Stomach (tissue), 19 donors: ENCODE measurements around the gene ACOT2. TPM values are rescaled to one million over a fixed set of nuclear protein-coding genes. Genes with fewer than 3 reads are reported as not detected.
"Not testable (repeated sequence)": the region's sequence is repeated elsewhere in the genome, so short reads cannot be mapped to it uniquely, and the experiment has no call there.

Source experiments
- DNase-seq, 2 donors: peaks; one replicate each; pipeline versions ENCODE4 v3.0.0 to v3.0.0-alpha.2; 2013 to 2019
- H3K27ac ChIP-seq, 5 donors: fragments of 200-600 bp in 4 of 5; sonication (generic) in 4 of 5; one replicate each; pipeline ENCODE4 v1.5.1; 2013 to 2019; ENCODE audit warnings: mild to moderate bottlenecking in 1 of 5, moderate library complexity in 1 of 5
- H3K27me3 ChIP-seq, 3 donors: fragments of 200-600 bp; sonication (generic); one replicate each; pipeline ENCODE4 v1.5.1; 2017 to 2019; ENCODE audit warnings: mixed run types in 1 of 3
- H3K36me3 ChIP-seq, 4 donors: fragments of 200-600 bp; sonication (generic); 1 replicate in 3 of 4; 2 replicates in 1 of 4; pipeline ENCODE4 v1.5.1; 2016 to 2019
- H3K4me1 ChIP-seq, 4 donors: fragments of 200-600 bp; sonication (generic); one replicate each; pipeline ENCODE4 v1.5.1; 2016 to 2019
- H3K4me3 ChIP-seq, 4 donors: fragments of 200-600 bp; sonication (generic) in 3 of 4; one replicate each; pipeline ENCODE4 v1.5.1; 2016 to 2019; ENCODE audit warnings: mild to moderate bottlenecking in 1 of 4
- H3K9me3 ChIP-seq, 4 donors: fragments of 200-600 bp; sonication (generic); one replicate each; pipeline ENCODE4 v1.5.1; 2016 to 2019
- CTCF ChIP-seq, 7 experiments: fragments of 450-650 bp in 4 of 7; fragments of 200-600 bp in 3 of 7; sonication (generic) in 3 of 7; IDR thresholded peaks; one replicate each; pipeline ENCODE4 v1.5.1; 2016 to 2019; ENCODE audit warnings: antibody characterized with exemption in 7 of 7, control low read depth in 2 of 7, mild to moderate bottlenecking in 1 of 7
- EP300 ChIP-seq: sonication (generic); formaldehyde crosslinking; IDR thresholded peaks from one replicate; pipeline ENCODE4 v1.6.1; 2017; ENCODE audit warnings: antibody characterized with exemption
- POLR2A ChIP-seq, 4 donors: fragments of 450-650 bp; IDR thresholded peaks; one replicate each; pipeline ENCODE4 v1.6.1; 2016; ENCODE audit warnings: antibody characterized with exemption in 4 of 4, control low read depth in 2 of 4, mild to moderate bottlenecking in 1 of 4, moderate library complexity in 1 of 4
- POLR2AphosphoS5 ChIP-seq, 3 donors: sonication (generic); formaldehyde crosslinking; IDR thresholded peaks; one replicate each; pipeline ENCODE4 v1.6.1; 2016; ENCODE audit warnings: antibody characterized with exemption in 3 of 3
- WGBS, 5 donors: extraction: QIAGEN DNeasy Blood & Tissue Kit in 3 of 5; methylation state at CpG; one replicate each; pipeline versions ENCODE4 v1.1.5 to v1.1.7; 2013 to 2018; 5-methylcytosine and 5-hydroxymethylcytosine counted together
- intact Hi-C: fragments of 100-400 bp; cut with DNase I; formaldehyde crosslinking; loops from one replicate; pipeline ENCODE4 v1.15.1; 2023; ENCODE audit warnings: low total_unique reads
- long read RNA-seq, 10 donors: transcript quantifications; one replicate each; lab custom pipeline, GENCODE V29; 2026
- polyA plus RNA-seq, 3 donors: library from polyadenylated mRNA; stranded (reverse); fragments of 200-250 nt; gene quantifications; one replicate each; pipeline ENCODE4 v1.2.3, GENCODE V29; 2013
- total RNA-seq, 5 donors: library from RNA; depleted of rRNA; stranded (reverse); fragments of >200 nt; gene quantifications; one replicate each; pipeline versions ENCODE4 v1.1.0 to v1.2.3, GENCODE V29; 2014 to 2016
- donor health status: healthy with polysubstance abuse.
- donor health status: Bipolar disorder and iron deficiency.
- donor health status: healthy.

ACOT2 gene
- 100 to 1,000 TPM in 1 of 5 donors, 10 to 100 TPM in 3, 1 to 10 TPM in 1; 7.5 to 247 (median 48.5) TPM for total RNA-seq
- polyA plus RNA-seq: 10 to 100 TPM; 18.6 to 26.7 (median 25.1) TPM
- long read RNA-seq, donor 1, transcript ACOT2-201 (3 exons, 1,774 nt): major isoform, 5 of 5 reads
- long read RNA-seq, donor 1, partial matches to known transcripts: 0 of 5 reads
- long read RNA-seq, donor 1, other reads (novel, unspliced or antisense): 0 of 5 reads
- long read RNA-seq, donor 2, transcript ACOT2-201 (3 exons, 1,774 nt): major isoform, 5 of 5 reads
- long read RNA-seq, donor 2, partial matches to known transcripts: 0 of 5 reads
- long read RNA-seq, donor 2, other reads (novel, unspliced or antisense): 0 of 5 reads
- long read RNA-seq, donor 3, transcript ACOT2-201 (3 exons, 1,774 nt): major isoform, 8 of 13 reads
- long read RNA-seq, donor 3, partial matches to known transcripts: 5 of 13 reads
- long read RNA-seq, donor 3, other reads (novel, unspliced or antisense): 0 of 13 reads
- long read RNA-seq, donor 4, partial matches to known transcripts: 0 of 1 reads
- long read RNA-seq, donor 4, other reads (novel, unspliced or antisense): 0 of 1 reads
- long read RNA-seq, donor 5, transcript ACOT2-201 (3 exons, 1,774 nt): major isoform, 14 of 14 reads
- long read RNA-seq, donor 5, partial matches to known transcripts: 0 of 14 reads
- long read RNA-seq, donor 5, other reads (novel, unspliced or antisense): 0 of 14 reads
- long read RNA-seq, donor 6, transcript ACOT2-201 (3 exons, 1,774 nt): major isoform, 24 of 46 reads
- long read RNA-seq, donor 6, partial matches to known transcripts: 22 of 46 reads
- long read RNA-seq, donor 6, other reads (novel, unspliced or antisense): 0 of 46 reads
- long read RNA-seq, donor 7, transcript ACOT2-201 (3 exons, 1,774 nt): major isoform, 30 of 31 reads
- long read RNA-seq, donor 7, partial matches to known transcripts: 0 of 31 reads
- long read RNA-seq, donor 7, other reads (novel, unspliced or antisense): 0 of 31 reads
- long read RNA-seq, donor 8, transcript ACOT2-201 (3 exons, 1,774 nt): major isoform, 8 of 8 reads
- long read RNA-seq, donor 8, partial matches to known transcripts: 0 of 8 reads
- long read RNA-seq, donor 8, other reads (novel, unspliced or antisense): 0 of 8 reads
- long read RNA-seq, donor 9, transcript ACOT2-201 (3 exons, 1,774 nt): major isoform, 10 of 21 reads
- long read RNA-seq, donor 9, partial matches to known transcripts: 11 of 21 reads
- long read RNA-seq, donor 9, other reads (novel, unspliced or antisense): 0 of 21 reads
- long read RNA-seq, donor 10, transcript ACOT2-201 (3 exons, 1,774 nt): major isoform, 10 of 10 reads
- long read RNA-seq, donor 10, partial matches to known transcripts: 0 of 10 reads
- long read RNA-seq, donor 10, other reads (novel, unspliced or antisense): 0 of 10 reads

DNA sequence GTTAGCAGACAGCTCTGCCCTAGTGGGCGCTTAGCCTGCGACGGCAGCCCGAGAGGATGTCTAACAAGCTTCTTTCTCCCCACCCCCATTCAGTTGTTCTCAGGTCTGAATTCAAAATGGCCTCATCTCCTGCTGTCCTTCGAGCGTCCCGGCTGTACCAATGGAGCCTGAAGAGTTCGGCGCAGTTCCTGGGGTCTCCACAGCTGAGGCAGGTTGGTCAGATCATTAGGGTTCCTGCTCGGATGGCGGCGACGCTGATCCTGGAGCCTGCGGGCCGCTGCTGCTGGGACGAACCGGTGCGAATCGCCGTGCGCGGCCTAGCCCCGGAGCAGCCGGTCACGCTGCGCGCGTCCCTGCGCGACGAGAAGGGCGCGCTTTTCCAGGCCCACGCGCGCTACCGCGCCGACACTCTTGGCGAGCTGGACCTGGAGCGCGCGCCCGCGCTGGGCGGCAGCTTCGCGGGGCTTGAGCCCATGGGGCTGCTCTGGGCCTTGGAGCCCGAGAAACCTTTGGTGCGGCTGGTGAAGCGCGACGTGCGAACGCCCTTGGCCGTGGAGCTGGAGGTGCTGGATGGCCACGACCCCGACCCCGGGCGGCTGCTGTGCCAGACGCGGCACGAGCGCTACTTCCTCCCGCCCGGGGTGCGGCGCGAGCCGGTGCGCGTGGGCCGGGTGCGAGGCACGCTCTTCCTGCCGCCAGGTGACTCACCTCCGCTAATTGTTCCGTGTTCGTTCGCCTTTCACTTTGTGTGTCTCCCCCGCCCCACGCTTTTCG is at the start of gene ACOT2:
TSS of gene ACOT2 (plus strand) at position 29 of the 774 bp plus-strand sequence. CDS start at position 57, 28 bp downstream.
- H3K27me3 ChIP-seq, intact Hi-C loops, H3K9me3 ChIP-seq: not testable (repeated sequence)
- peak within 1 kb of the TSS; percentile 47 to 76 (median 68) for H3K4me3 ChIP-seq
- TF ChIP-seq POLR2A (IDR thresholded peaks at IDR 0.05) (peak in 1 of 4 donors; percentile 51), CTCF (IDR thresholded peaks at IDR 0.05) (peak in 1 of 7 experiments; percentile 22), POLR2AphosphoS5 (IDR thresholded peaks at IDR 0.05) (peak in 2 of 3 donors; percentile 71 to 72)
- H3K4me1 ChIP-seq: peaks cover 26 to 50% (median 28%) of the 10 kb centered on the region in 4 donors
- peak; percentile 74 to 95 for DNase-seq
- H3K27ac ChIP-seq: peak within 1 kb of the TSS; percentile 86 to 95 (median 89)
- peaks cover 3 to 16% (median 9%) of the 10 kb centered on the region in 4 donors for H3K36me3 ChIP-seq
- 0 to 1% (median 0%) methylated on average over 34 to 83 of the region's 83 CpGs for WGBS, 5 donors

GRCh38 chr14:73521229-73521628 is 47.8 kb upstream of the ACOT2 start:
- H3K9me3 ChIP-seq: no peaks in the 10 kb centered on the region
- H3K36me3 ChIP-seq: peaks cover 0 to 5% (median 0%) of the 10 kb centered on the region in 4 donors
- DNase-seq: no peak
- intact Hi-C loops: no loop called here
- peaks cover 0 to 15% (median 1%) of the 10 kb centered on the region in 4 donors for H3K4me1 ChIP-seq
- H3K27me3 ChIP-seq: no peaks in the 10 kb centered on the region
- WGBS, 5 donors: 87 to 98% (median 94%) methylated on average over 4 of the region's 4 CpGs
- TF ChIP-seq CTCF (IDR thresholded peaks at IDR 0.05) (no peak), EP300 (no peak), POLR2AphosphoS5 (IDR thresholded peaks at IDR 0.05) (no peak), POLR2A (IDR thresholded peaks at IDR 0.05) (no peak)
- H3K4me3 ChIP-seq: no peak overlapping the region
- H3K27ac ChIP-seq: no peak overlapping the region

DNA sequence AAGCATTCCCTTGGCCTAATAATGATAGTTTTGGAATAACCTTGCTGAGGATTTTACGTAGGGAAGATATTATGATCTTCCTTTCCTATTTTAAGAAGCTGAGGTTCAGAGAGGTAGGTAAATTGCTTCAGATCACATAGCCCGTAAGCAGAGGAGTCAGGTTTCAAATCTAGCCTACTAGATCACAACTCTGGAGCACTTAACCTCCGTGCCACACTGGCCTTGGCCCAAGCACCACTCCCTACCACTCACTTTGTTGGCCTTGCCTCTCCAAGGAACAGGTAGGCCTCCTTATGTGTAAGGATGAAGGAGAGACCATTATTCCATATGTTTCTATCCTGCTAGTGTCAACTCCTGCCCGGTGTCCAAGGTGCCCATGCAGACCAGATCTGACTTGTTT is 44.5 kb upstream of the ACOT2 start:
- Histone ChIP-seq H3K9me3 (no peaks in the 10 kb centered on the region), H3K27ac (no peak overlapping the region), H3K27me3 (no peaks in the 10 kb centered on the region), H3K4me1 (peaks cover 8 to 24% (median 9%) of the 10 kb centered on the region in 4 donors), H3K4me3 (no peak overlapping the region), H3K36me3 (peaks cover 0 to 5% (median 0%) of the 10 kb centered on the region in 4 donors)
- 43 to 76% (median 72%) methylated on average over 4 of the region's 4 CpGs for WGBS, 5 donors
- peak in 1 of 2 donors; percentile 48 for DNase-seq
- TF ChIP-seq POLR2A (IDR thresholded peaks at IDR 0.05) (no peak), EP300 (no peak), POLR2AphosphoS5 (IDR thresholded peaks at IDR 0.05) (no peak), CTCF (IDR thresholded peaks at IDR 0.05) (no peak)
- intact Hi-C loops: no loop called here
